ENCODE results near the gene COX17. TPM values are rescaled to one million over a fixed set of nuclear protein-coding genes. Genes with fewer than 3 reads are reported as not detected.

COX17 gene
- total RNA-seq, 1 donor from 2014 or later = 35.4 TPM

GRCh38 chr3:119673875-119674274 is 3.3 kb downstream of the COX17 start:
- H3K27me3 Mint-ChIP-seq = no peaks in the 10 kb centered on the region
- peaks cover 17% of the 10 kb centered on the region for H3K4me1 Mint-ChIP-seq (ENCODE audit: low read depth)
- H3K4me3 Mint-ChIP-seq (ENCODE audit: low read depth) = no peak overlapping the region
- peaks cover 9% of the 10 kb centered on the region for H3K36me3 Mint-ChIP-seq (ENCODE audit: insufficient read depth)
- DNase-seq (ENCODE audit: low spot score, unreplicated experiment) = no peak
- no peaks in the 10 kb centered on the region for H3K9me3 Mint-ChIP-seq (ENCODE audit: low read depth)
- no peak for TF ChIP-seq CTCF (IDR thresholded peaks at IDR 0.05; ENCODE audit: unreplicated experiment)
- H3K27ac Mint-ChIP-seq = no peak overlapping the region

GRCh38 chr3:119672776-119673175 is 4.4 kb downstream of the COX17 start:
- no peak for DNase-seq (ENCODE audit: low spot score, unreplicated experiment)
- Mint-ChIP-seq H3K27ac (no peak overlapping the region), H3K9me3 (ENCODE audit: low read depth) (no peaks in the 10 kb centered on the region), H3K4me3 (ENCODE audit: low read depth) (no peak overlapping the region), H3K27me3 (no peaks in the 10 kb centered on the region), H3K36me3 (ENCODE audit: insufficient read depth) (peaks cover 9% of the 10 kb centered on the region), H3K4me1 (ENCODE audit: low read depth) (peaks cover 16% of the 10 kb centered on the region)
- TF ChIP-seq CTCF (IDR thresholded peaks at IDR 0.05; ENCODE audit: unreplicated experiment) = no peak

GRCh38 chr3:119669906-119670570 is 7.2 kb downstream of the COX17 start:
- Mint-ChIP-seq H3K27me3 (no peaks in the 10 kb centered on the region), H3K9me3 (ENCODE audit: low read depth) (no peaks in the 10 kb centered on the region), H3K4me1 (ENCODE audit: low read depth) (no peaks in the 10 kb centered on the region), H3K27ac (no peak overlapping the region), H3K36me3 (ENCODE audit: insufficient read depth) (peaks cover 11% of the 10 kb centered on the region), H3K4me3 (ENCODE audit: low read depth) (no peak overlapping the region)
- no peak for DNase-seq (ENCODE audit: low spot score, unreplicated experiment)
- no peak for TF ChIP-seq CTCF (IDR thresholded peaks at IDR 0.05; ENCODE audit: unreplicated experiment)

- H3K4me3 Mint-ChIP-seq (ENCODE audit: low read depth) = no peak overlapping the region
- H3K36me3 Mint-ChIP-seq (ENCODE audit: insufficient read depth) = peaks cover 2% of the 10 kb centered on the region
- H3K9me3 Mint-ChIP-seq (ENCODE audit: low read depth) = no peaks in the 10 kb centered on the region
- no peaks in the 10 kb centered on the region for H3K4me1 Mint-ChIP-seq (ENCODE audit: low read depth)
- no peak overlapping the region for H3K27ac Mint-ChIP-seq
- no peak for TF ChIP-seq CTCF (IDR thresholded peaks at IDR 0.05; ENCODE audit: unreplicated experiment)
- DNase-seq (ENCODE audit: low spot score, unreplicated experiment) = no peak
- H3K27me3 Mint-ChIP-seq = no peaks in the 10 kb centered on the region
These were observed 11.1 kb downstream of the COX17 start for GRCh38 chr3:119665954-119666559.

GRCh38 chr3:119664850-119665379 is 12.3 kb downstream of the COX17 start:
- no peak for DNase-seq (ENCODE audit: low spot score, unreplicated experiment)
- Mint-ChIP-seq H3K4me3 (ENCODE audit: low read depth) (no peak overlapping the region), H3K27ac (no peak overlapping the region), H3K36me3 (ENCODE audit: insufficient read depth) (peaks cover 2% of the 10 kb centered on the region), H3K4me1 (ENCODE audit: low read depth) (no peaks in the 10 kb centered on the region), H3K9me3 (ENCODE audit: low read depth) (no peaks in the 10 kb centered on the region), H3K27me3 (no peaks in the 10 kb centered on the region)
- no peak for TF ChIP-seq CTCF (IDR thresholded peaks at IDR 0.05; ENCODE audit: unreplicated experiment)
